GM20431 (cell line): Measurements from ENCODE around the gene RPS23.

Experiments used
- in situ Hi-C: fragments of 300-500 bp; cut with MseI, MboI; formaldehyde crosslinking; loops from one replicate; pipeline ENCODE4 v1.15.0; 2020; ENCODE audit warnings: low sequenced_read_pairs; ENCODE audit not compliant: unreplicated experiment

RPS23 gene

GRCh38 chr5:82277987-82278710, at the start of gene RPS23:
Gene RPS23, minus strand, starts transcription at chr5:82278354. Its CDS starts 31 bp downstream, at chr5:82278323.
- in situ Hi-C loops, result no loop called here

DNA sequence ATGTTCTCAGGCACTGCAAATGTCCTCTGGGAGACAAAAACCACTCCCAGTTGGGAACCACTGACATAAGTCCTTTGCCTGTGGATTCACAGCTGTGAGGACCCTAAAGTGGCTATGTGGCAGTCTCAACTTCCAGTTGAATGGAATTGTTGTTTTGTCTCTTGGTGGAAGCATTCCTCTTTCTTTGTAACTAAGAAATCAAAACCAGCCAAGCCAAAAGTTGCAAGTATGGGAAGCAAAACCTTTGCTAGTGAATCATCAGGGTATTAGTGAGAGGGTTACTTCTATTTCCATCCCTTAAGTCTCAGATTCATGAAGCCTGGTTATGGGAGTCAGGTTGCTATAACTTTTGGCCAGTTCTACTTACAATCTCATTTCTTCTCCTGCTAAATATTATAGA, 49.8 kb upstream of the RPS23 start:
- in situ Hi-C loops, result no loop called here

DNA sequence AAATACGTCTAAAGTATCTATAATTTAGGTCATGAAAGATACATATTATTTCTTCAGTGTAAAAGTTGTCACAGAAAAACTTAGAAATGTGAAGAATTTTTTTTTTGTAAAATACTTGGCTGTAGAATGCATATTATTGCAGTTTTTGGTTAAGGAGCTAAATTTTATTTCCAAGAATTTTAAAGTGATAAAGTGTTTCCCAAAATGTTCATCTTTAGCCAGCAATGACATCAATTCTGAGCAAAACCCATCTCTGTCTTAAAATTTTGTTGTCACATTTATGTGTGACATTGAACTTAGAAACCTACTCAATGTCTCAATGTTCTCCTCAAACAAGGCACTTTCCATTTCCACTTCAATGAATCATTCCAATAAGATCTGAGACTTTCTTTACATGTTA, 47.8 kb upstream of the RPS23 start:
- in situ Hi-C loops, result no loop called here

GRCh38 chr5:82325155-82325554, 47.0 kb upstream of the RPS23 start:
- in situ Hi-C loops, result no loop called here

- in situ Hi-C loops, result no loop called here
Observed at GRCh38 chr5:82320966-82321365, 42.8 kb upstream of the RPS23 start.

- in situ Hi-C loops, result no loop called here
Observed at GRCh38 chr5:82319651-82320376, 41.7 kb upstream of the RPS23 start.

DNA sequence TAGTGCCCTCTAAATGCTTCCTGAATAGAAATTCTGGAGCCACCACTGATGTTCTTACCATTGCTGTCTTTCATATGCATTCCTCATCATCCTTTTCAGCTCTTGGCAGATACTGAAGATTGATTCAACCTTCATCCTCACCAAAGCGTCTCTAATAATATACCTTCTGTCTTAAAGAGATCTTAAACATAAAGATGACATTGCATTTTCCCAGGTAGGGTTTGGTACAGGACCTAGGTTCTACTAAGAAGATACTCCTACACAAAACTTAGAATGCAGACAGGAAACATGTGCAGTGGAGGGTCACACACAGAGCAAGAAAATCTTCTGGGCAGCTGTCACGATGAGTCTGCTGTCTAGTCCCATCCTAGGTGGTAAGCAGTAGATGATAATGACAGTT, 41.0 kb upstream of the RPS23 start:
- in situ Hi-C loops, result no loop called here

DNA sequence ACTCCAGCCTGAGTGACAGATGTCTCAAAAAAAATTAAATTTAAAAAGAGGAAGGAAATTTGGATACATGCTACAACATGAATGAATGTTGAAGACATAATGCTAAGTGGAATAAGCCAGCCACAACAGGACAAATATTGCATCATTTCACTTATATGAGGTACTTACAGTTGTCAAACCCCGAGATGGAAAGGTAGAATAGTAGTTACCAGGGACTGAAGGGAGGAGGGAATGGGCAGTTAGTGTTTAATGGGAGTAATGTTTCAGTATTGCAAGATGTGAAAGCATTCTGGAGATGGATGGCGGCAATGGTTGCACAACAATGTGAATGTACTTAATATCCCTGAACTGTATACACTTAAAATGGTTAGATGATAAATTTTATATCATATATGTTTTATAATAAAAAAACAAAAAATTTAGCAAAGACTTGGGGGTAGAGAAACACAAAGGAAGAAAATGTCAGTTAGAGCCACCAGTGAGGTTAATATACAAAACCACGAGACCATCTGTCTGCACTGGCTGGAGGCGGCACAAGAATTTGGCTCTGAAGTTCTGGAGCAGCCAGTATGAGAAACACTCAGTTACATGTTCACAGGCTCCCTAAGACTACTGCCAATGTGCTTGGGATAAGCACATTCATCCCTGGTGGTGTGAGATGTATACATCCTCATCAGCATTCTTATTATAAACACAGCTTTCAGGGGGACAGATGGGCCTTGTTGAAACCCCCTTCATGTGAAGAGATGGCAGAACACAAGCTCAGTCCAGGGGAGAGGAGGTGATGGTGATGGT, 37.0 kb upstream of the RPS23 start:
- in situ Hi-C loops, result no loop called here

- in situ Hi-C loops, result no loop called here
Observed at GRCh38 chr5:82313016-82313415, 34.9 kb upstream of the RPS23 start.

DNA sequence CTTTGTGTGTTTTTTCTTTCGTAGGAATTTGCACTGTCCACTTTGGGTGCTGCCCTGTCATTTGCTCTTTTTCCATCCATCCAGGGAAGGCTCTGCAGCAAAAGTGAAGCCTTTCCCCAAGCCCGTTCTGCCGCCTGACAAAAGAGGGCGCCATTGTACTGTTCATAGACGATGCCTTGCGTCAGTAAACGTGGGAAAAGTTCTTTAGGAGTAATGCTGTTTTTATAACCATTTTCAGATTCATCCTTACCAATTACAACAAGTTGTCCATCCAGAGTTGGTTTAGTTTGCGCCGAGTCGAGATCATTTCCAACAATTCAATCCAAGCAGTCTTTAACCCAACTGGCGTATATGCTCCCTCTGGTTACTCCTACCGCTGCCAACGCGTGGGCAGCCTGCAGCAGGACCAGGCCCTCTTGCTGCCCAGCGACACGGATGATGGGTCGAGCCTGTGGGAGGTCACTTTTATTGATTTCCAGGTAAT, 34.3 kb upstream of the RPS23 start:
- in situ Hi-C loops, result no loop called here

DNA sequence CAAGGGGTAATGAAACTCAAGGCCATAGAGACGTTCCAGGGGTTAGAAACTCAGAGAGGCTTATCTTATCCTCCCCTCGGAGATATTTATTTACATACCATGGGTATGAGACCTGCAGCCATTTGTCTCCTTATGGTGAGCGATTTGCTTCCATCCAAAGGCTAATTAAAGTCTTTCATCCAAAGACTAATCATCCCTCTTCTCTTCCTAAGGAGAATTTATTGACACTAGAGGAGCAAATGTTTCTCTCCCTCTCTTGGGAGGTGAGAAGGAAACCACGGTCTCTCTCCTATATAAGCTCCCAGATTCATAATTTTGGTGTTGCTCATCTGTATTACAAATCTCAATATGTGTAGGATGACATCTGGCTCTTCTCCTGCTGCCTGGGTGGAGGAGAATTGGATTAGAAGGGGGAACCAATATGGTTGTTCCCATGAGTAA, 31.0 kb upstream of the RPS23 start:
- in situ Hi-C loops, result no loop called here

DNA sequence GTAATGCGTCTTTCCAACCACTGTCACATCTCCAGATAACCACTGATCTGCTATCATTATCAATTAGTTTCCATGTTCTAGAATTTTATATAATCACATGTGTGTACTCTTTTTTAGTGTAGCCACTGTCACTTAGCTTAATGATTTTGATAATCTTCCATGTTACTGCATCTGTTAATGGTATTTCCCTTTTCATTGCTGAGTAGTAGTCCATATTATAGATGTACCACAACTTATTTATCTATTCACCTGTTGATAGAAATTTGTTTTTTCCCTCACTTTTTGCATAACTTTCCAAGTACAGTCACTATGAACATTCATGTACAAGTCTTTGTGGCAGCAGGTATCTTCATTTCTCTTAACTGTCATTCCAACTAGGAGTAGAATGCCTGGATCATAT, 30.3 kb upstream of the RPS23 start:
- in situ Hi-C loops, result no loop called here

GRCh38 chr5:82307451-82307850, 29.3 kb upstream of the RPS23 start:
- in situ Hi-C loops, result no loop called here

- in situ Hi-C loops, result no loop called here
Observed at GRCh38 chr5:82306151-82306550, 28.0 kb upstream of the RPS23 start.

DNA sequence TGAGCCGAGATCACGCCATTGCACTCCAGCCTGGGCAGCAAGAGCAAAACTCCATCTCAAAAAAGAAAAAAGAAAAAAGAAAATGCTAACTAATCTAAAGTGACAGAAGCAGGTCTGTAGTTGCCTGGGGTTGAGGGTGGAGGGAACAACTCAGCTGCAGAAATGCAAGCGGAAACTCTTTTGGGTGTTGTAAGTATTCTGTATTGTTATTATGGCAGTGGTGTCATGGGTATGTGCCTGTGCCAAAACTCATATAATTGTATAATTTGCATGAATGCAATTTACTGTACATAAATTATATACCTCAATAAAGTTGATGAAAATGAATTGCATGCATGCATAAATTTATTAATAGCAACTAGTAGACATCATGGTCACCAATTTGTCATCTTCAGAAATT, 23.0 kb upstream of the RPS23 start:
- in situ Hi-C loops, result no loop called here

DNA sequence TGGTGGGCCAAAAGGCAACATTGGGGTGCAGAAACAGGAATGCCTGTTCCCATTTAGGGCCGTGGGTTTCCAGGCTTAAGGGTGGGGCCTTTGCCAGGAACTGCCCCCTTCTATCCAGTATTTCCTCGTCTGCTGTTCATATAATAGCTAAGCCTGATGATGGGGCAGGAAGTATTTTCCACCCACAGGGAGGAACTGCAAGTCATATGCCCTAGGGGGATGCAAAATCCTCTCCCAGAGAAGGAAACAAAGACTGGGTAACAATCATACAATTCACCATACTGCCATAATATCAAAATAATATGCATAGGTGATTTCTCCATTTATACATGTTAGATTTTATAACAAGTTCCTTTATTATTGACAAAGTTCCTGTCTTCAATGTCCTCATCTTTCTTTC, 20.5 kb upstream of the RPS23 start:
- in situ Hi-C loops, result no loop called here

DNA sequence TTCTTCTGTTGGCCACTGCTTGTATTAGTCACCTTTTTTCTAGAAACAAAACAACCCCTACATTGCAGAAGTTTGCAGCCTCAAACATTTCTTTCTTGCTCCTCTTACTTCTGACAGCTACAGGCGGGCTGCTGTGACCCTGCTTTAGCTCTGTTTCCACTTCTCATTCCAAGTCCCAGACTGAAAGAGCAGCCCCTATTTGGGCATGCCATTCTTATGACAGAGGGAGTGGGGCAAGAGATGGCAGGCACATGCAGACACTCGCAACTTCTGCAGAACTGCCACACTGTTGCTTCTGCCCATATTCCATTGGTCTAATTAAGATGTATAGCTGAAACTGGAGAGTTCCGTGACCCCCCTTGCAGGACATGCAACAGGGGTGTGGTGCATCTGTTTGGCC, 19.6 kb upstream of the RPS23 start:
- in situ Hi-C loops, result no loop called here

GRCh38 chr5:82296929-82297328, 18.8 kb upstream of the RPS23 start:
- in situ Hi-C loops, result no loop called here

GRCh38 chr5:82295959-82296531, 17.9 kb upstream of the RPS23 start:
- in situ Hi-C loops, result no loop called here

DNA sequence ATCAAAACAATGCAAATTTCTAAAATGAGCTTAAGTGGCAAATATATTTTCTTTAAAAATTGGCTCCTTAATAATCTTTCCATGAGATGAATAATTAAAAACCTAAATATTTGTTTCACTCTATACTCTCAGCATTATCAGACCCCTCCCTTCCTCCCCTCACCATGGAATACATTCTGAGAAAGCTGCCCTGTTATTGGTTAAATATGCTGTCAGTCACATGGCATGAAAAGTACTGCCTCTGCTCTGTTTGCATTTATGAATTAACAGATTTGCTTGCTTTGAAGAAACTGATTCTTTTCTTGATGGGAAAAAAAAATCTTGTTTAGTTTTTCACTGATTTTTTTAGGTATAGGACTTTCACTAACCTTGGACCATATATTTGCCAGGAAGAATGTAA, 17.0 kb upstream of the RPS23 start:
- in situ Hi-C loops, result no loop called here
